ENCODE data around the gene PAGE4.

Gene PAGE4

GRCh38 chrX:49844611-49845010 lies 15.5 kb downstream of the PAGE4 start:
- Histone ChIP-seq H3K9me3 (ENCODE audit: control insufficient read depth in 2 of 2, low read length in 2 of 2) (no peaks in the 10 kb centered on the region), H3K27me3 (ENCODE audit: control insufficient read depth in 1 of 2, insufficient read depth in 2 of 2, low read length in 2 of 2) (peaks cover 0 to 16% of the 10 kb centered on the region in 2 donors), H3K36me3 (ENCODE audit: control insufficient read depth in 2 of 2, insufficient read depth in 2 of 2, low read length in 2 of 2) (no peaks in the 10 kb centered on the region), H3K27ac (ENCODE audit: low read length) (no peak overlapping the region), H3K4me1 (ENCODE audit: control insufficient read depth, insufficient read depth, low read length) (no peaks in the 10 kb centered on the region), H3K4me3 (ENCODE audit: low read length in 2 of 2) (no peak overlapping the region), H3K9ac (ENCODE audit: low read length in 2 of 2) (no peak overlapping the region)

- no peaks in the 10 kb centered on the region for H3K36me3 ChIP-seq (ENCODE audit: control insufficient read depth in 2 of 2, insufficient read depth in 2 of 2, low read length in 2 of 2)
- H3K9ac ChIP-seq (ENCODE audit: low read length in 2 of 2) = no peak overlapping the region
- peaks cover 0 to 16% of the 10 kb centered on the region in 2 donors for H3K27me3 ChIP-seq (ENCODE audit: control insufficient read depth in 1 of 2, insufficient read depth in 2 of 2, low read length in 2 of 2)
- H3K9me3 ChIP-seq (ENCODE audit: control insufficient read depth in 2 of 2, low read length in 2 of 2) = no peaks in the 10 kb centered on the region
- H3K4me3 ChIP-seq (ENCODE audit: low read length in 2 of 2) = no peak overlapping the region
- H3K4me1 ChIP-seq (ENCODE audit: control insufficient read depth, insufficient read depth, low read length) = no peaks in the 10 kb centered on the region
- no peak overlapping the region for H3K27ac ChIP-seq (ENCODE audit: low read length)
Measured at GRCh38 chrX:49845701-49846403, 16.7 kb downstream of the PAGE4 start.

GRCh38 chrX:49846522-49846921 lies 17.4 kb downstream of the PAGE4 start:
- peaks cover 0 to 14% of the 10 kb centered on the region in 2 donors for H3K27me3 ChIP-seq (ENCODE audit: control insufficient read depth in 1 of 2, insufficient read depth in 2 of 2, low read length in 2 of 2)
- H3K4me3 ChIP-seq (ENCODE audit: low read length in 2 of 2) = no peak overlapping the region
- H3K9ac ChIP-seq (ENCODE audit: low read length in 2 of 2) = no peak overlapping the region
- no peaks in the 10 kb centered on the region for H3K36me3 ChIP-seq (ENCODE audit: control insufficient read depth in 2 of 2, insufficient read depth in 2 of 2, low read length in 2 of 2)
- H3K4me1 ChIP-seq (ENCODE audit: control insufficient read depth, insufficient read depth, low read length) = no peaks in the 10 kb centered on the region
- H3K27ac ChIP-seq (ENCODE audit: low read length) = no peak overlapping the region
- H3K9me3 ChIP-seq (ENCODE audit: control insufficient read depth in 2 of 2, low read length in 2 of 2) = no peaks in the 10 kb centered on the region

- Histone ChIP-seq H3K27ac (ENCODE audit: low read length) (no peak overlapping the region), H3K4me3 (ENCODE audit: low read length in 2 of 2) (no peak overlapping the region), H3K9ac (ENCODE audit: low read length in 2 of 2) (no peak overlapping the region), H3K9me3 (ENCODE audit: control insufficient read depth in 2 of 2, low read length in 2 of 2) (no peaks in the 10 kb centered on the region), H3K36me3 (ENCODE audit: control insufficient read depth in 2 of 2, insufficient read depth in 2 of 2, low read length in 2 of 2) (no peaks in the 10 kb centered on the region), H3K27me3 (ENCODE audit: control insufficient read depth in 1 of 2, insufficient read depth in 2 of 2, low read length in 2 of 2) (peaks cover 0 to 14% of the 10 kb centered on the region in 2 donors), H3K4me1 (ENCODE audit: control insufficient read depth, insufficient read depth, low read length) (no peaks in the 10 kb centered on the region)
Measured at GRCh38 chrX:49848275-49848674, 19.2 kb downstream of the PAGE4 start.

- no peaks in the 10 kb centered on the region for H3K36me3 ChIP-seq (ENCODE audit: control insufficient read depth in 2 of 2, insufficient read depth in 2 of 2, low read length in 2 of 2)
Measured at GRCh38 chrX:49850028-49850427, 20.9 kb downstream of the PAGE4 start.

GRCh38 chrX:49853661-49854060 lies 24.6 kb downstream of the PAGE4 start:
- Histone ChIP-seq H3K27me3 (ENCODE audit: control insufficient read depth in 1 of 2, insufficient read depth in 2 of 2, low read length in 2 of 2) (peaks cover 0 to 9% of the 10 kb centered on the region in 2 donors), H3K9me3 (ENCODE audit: control insufficient read depth in 2 of 2, low read length in 2 of 2) (no peaks in the 10 kb centered on the region), H3K9ac (ENCODE audit: low read length in 2 of 2) (no peak overlapping the region), H3K36me3 (ENCODE audit: control insufficient read depth in 2 of 2, insufficient read depth in 2 of 2, low read length in 2 of 2) (no peaks in the 10 kb centered on the region), H3K27ac (ENCODE audit: low read length) (no peak overlapping the region), H3K4me3 (ENCODE audit: low read length in 2 of 2) (no peak overlapping the region), H3K4me1 (ENCODE audit: control insufficient read depth, insufficient read depth, low read length) (no peaks in the 10 kb centered on the region)

More at GRCh38 chrX:49850028-49850427, 20.9 kb downstream of the PAGE4 start:
- H3K9ac ChIP-seq (ENCODE audit: low read length in 2 of 2) = no peak overlapping the region
- no peak overlapping the region for H3K27ac ChIP-seq (ENCODE audit: low read length)
- H3K9me3 ChIP-seq (ENCODE audit: control insufficient read depth in 2 of 2, low read length in 2 of 2) = no peaks in the 10 kb centered on the region
- no peaks in the 10 kb centered on the region for H3K4me1 ChIP-seq (ENCODE audit: control insufficient read depth, insufficient read depth, low read length)
- peaks cover 0 to 15% of the 10 kb centered on the region in 2 donors for H3K27me3 ChIP-seq (ENCODE audit: control insufficient read depth in 1 of 2, insufficient read depth in 2 of 2, low read length in 2 of 2)
- H3K4me3 ChIP-seq (ENCODE audit: low read length in 2 of 2) = no peak overlapping the region

- Histone ChIP-seq H3K9me3 (ENCODE audit: control insufficient read depth in 2 of 2, low read length in 2 of 2) (no peaks in the 10 kb centered on the region), H3K9ac (ENCODE audit: low read length in 2 of 2) (no peak overlapping the region), H3K27ac (ENCODE audit: low read length) (no peak overlapping the region), H3K27me3 (ENCODE audit: control insufficient read depth in 1 of 2, insufficient read depth in 2 of 2, low read length in 2 of 2) (peaks cover 0 to 4% of the 10 kb centered on the region in 2 donors), H3K4me1 (ENCODE audit: control insufficient read depth, insufficient read depth, low read length) (no peaks in the 10 kb centered on the region), H3K36me3 (ENCODE audit: control insufficient read depth in 2 of 2, insufficient read depth in 2 of 2, low read length in 2 of 2) (no peaks in the 10 kb centered on the region), H3K4me3 (ENCODE audit: low read length in 2 of 2) (no peak overlapping the region)
Measured at GRCh38 chrX:49856819-49857218, 27.7 kb downstream of the PAGE4 start.

- H3K9ac ChIP-seq (ENCODE audit: low read length in 2 of 2) = no peak overlapping the region
- H3K4me3 ChIP-seq (ENCODE audit: low read length in 2 of 2) = no peak overlapping the region
- no peaks in the 10 kb centered on the region for H3K4me1 ChIP-seq (ENCODE audit: control insufficient read depth, insufficient read depth, low read length)
- no peak overlapping the region for H3K27ac ChIP-seq (ENCODE audit: low read length)
- H3K36me3 ChIP-seq (ENCODE audit: control insufficient read depth in 2 of 2, insufficient read depth in 2 of 2, low read length in 2 of 2) = no peaks in the 10 kb centered on the region
- peaks cover 0 to 4% of the 10 kb centered on the region in 2 donors for H3K27me3 ChIP-seq (ENCODE audit: control insufficient read depth in 1 of 2, insufficient read depth in 2 of 2, low read length in 2 of 2)
- no peaks in the 10 kb centered on the region for H3K9me3 ChIP-seq (ENCODE audit: control insufficient read depth in 2 of 2, low read length in 2 of 2)
Measured at GRCh38 chrX:49858341-49858740, 29.2 kb downstream of the PAGE4 start.

GRCh38 chrX:49859491-49859890 lies 30.4 kb downstream of the PAGE4 start:
- H3K27me3 ChIP-seq (ENCODE audit: control insufficient read depth in 1 of 2, insufficient read depth in 2 of 2, low read length in 2 of 2) = peaks cover 0 to 2% of the 10 kb centered on the region in 2 donors
- H3K9ac ChIP-seq (ENCODE audit: low read length in 2 of 2) = no peak overlapping the region
- no peaks in the 10 kb centered on the region for H3K36me3 ChIP-seq (ENCODE audit: control insufficient read depth in 2 of 2, insufficient read depth in 2 of 2, low read length in 2 of 2)
- no peak overlapping the region for H3K27ac ChIP-seq (ENCODE audit: low read length)
- no peaks in the 10 kb centered on the region for H3K9me3 ChIP-seq (ENCODE audit: control insufficient read depth in 2 of 2, low read length in 2 of 2)
- no peak overlapping the region for H3K4me3 ChIP-seq (ENCODE audit: low read length in 2 of 2)
- H3K4me1 ChIP-seq (ENCODE audit: control insufficient read depth, insufficient read depth, low read length) = no peaks in the 10 kb centered on the region

- Histone ChIP-seq H3K9ac (ENCODE audit: low read length in 2 of 2) (no peak overlapping the region), H3K27ac (ENCODE audit: low read length) (no peak overlapping the region), H3K36me3 (ENCODE audit: control insufficient read depth in 2 of 2, insufficient read depth in 2 of 2, low read length in 2 of 2) (no peaks in the 10 kb centered on the region), H3K27me3 (ENCODE audit: control insufficient read depth in 1 of 2, insufficient read depth in 2 of 2, low read length in 2 of 2) (no peaks in the 10 kb centered on the region), H3K9me3 (ENCODE audit: control insufficient read depth in 2 of 2, low read length in 2 of 2) (no peaks in the 10 kb centered on the region), H3K4me1 (ENCODE audit: control insufficient read depth, insufficient read depth, low read length) (no peaks in the 10 kb centered on the region), H3K4me3 (ENCODE audit: low read length in 2 of 2) (no peak overlapping the region)
Measured at GRCh38 chrX:49860867-49861535, 31.9 kb downstream of the PAGE4 start.

GRCh38 chrX:49862093-49862492 lies 33.0 kb downstream of the PAGE4 start:
- Histone ChIP-seq H3K4me3 (ENCODE audit: low read length in 2 of 2) (no peak overlapping the region), H3K9ac (ENCODE audit: low read length in 2 of 2) (no peak overlapping the region), H3K27me3 (ENCODE audit: control insufficient read depth in 1 of 2, insufficient read depth in 2 of 2, low read length in 2 of 2) (no peaks in the 10 kb centered on the region), H3K9me3 (ENCODE audit: control insufficient read depth in 2 of 2, low read length in 2 of 2) (no peaks in the 10 kb centered on the region), H3K36me3 (ENCODE audit: control insufficient read depth in 2 of 2, insufficient read depth in 2 of 2, low read length in 2 of 2) (no peaks in the 10 kb centered on the region), H3K4me1 (ENCODE audit: control insufficient read depth, insufficient read depth, low read length) (no peaks in the 10 kb centered on the region), H3K27ac (ENCODE audit: low read length) (no peak overlapping the region)
